Activated CD4-positive, alpha-beta T cell treated with anti-CD3 and anti-CD28 coated beads for 1 hour (primary cell): ENCODE measurements around the gene SHMT2.

Experiments
- DNase-seq: peaks from one replicate; pipeline ENCODE4 v3.0.0-alpha.2; 2020

SHMT2 gene

GRCh38 chr12:57241402-57242310, 12.1 kb downstream of the SHMT2 start:
- no peak for DNase-seq

- no peak for DNase-seq
Observed at GRCh38 chr12:57242329-57242690, 12.8 kb downstream of the SHMT2 start.

GRCh38 chr12:57242691-57243454, 13.4 kb downstream of the SHMT2 start:
- peak; percentile 43 for DNase-seq

- peak; percentile 71 for DNase-seq
Observed at GRCh38 chr12:57243521-57244311, 14.2 kb downstream of the SHMT2 start.

- no peak for DNase-seq
Observed at GRCh38 chr12:57244312-57244696, 14.8 kb downstream of the SHMT2 start.

- no peak for DNase-seq
Observed at GRCh38 chr12:57247041-57247440, 17.5 kb downstream of the SHMT2 start.

- no peak for DNase-seq
Observed at GRCh38 chr12:57248934-57249742, 19.6 kb downstream of the SHMT2 start.

GRCh38 chr12:57250541-57250940, 21.0 kb downstream of the SHMT2 start:
- no peak for DNase-seq

- no peak for DNase-seq
Observed at GRCh38 chr12:57250956-57251355, 21.4 kb downstream of the SHMT2 start, which contains the start of gene STAC3. Gene STAC3 (minus strand): TSS chr12:57251187. CDS start chr12:57249636, 1,551 bp downstream.

GRCh38 chr12:57254506-57255280, 25.2 kb downstream of the SHMT2 start:
- DNase-seq = no peak

GRCh38 chr12:57255916-57256315, 26.4 kb downstream of the SHMT2 start:
- no peak for DNase-seq

- no peak for DNase-seq
Observed at GRCh38 chr12:57258977-57259970, 29.8 kb downstream of the SHMT2 start.

- no peak for DNase-seq
Observed at GRCh38 chr12:57260366-57260765, 30.9 kb downstream of the SHMT2 start.

- no peak for DNase-seq
Observed at GRCh38 chr12:57261428-57261865, 31.9 kb downstream of the SHMT2 start.

GRCh38 chr12:57262126-57262822, 32.8 kb downstream of the SHMT2 start:
- DNase-seq = no peak

GRCh38 chr12:57263096-57263495, 33.6 kb downstream of the SHMT2 start:
- DNase-seq = no peak

- DNase-seq = no peak
Observed at GRCh38 chr12:57266681-57267080, 37.2 kb downstream of the SHMT2 start.

GRCh38 chr12:57268264-57268663, 38.8 kb downstream of the SHMT2 start:
- DNase-seq = no peak

- no peak for DNase-seq
Observed at GRCh38 chr12:57270966-57271470, 41.5 kb downstream of the SHMT2 start.
